GM15510 (cell line): ENCODE data around the gene RGS3.

Experiments used
- POLR2A ChIP-seq: IDR thresholded peaks from 3 replicates; pipeline ENCODE4 v1.6.1; 2011; ENCODE audit warnings: borderline replicate concordance; ENCODE audit not compliant: insufficient read length; ENCODE audit errors: extremely low read depth

The RGS3 gene

DNA sequence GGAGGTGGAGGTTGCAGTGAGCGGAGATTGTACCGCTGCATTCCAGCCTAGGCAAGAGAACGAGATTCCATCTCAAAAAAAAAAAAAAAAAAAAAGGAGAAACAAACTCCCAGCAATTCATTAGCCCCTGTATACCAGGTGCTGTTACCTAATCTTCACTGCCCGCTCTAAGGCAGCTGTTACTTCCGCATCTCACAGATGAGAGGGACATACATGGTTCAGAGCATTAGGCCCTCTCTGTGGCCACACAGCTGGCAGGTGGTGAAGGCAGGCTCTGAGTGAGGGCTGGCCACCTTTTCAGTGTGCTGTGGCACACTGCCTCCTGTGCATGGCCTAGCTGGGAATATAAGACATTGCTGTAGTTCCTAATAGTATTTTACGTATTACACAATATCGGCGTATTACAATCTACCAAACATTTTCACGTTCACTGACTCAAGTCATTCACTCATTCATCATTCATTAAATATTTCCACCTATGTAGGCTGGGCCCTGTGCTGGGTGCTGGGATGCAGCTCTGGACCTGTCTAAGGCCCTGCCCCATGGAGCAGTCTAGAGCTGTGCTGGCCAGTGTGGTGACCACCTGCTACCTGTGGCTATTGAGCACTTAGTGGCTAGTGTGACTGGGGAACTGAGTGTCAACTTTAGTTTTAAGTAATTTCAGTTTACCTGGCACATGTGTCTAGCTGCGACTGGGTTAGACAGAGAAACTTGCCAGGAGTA lies 35.8 kb downstream of the RGS3 start:
- no peak for TF ChIP-seq POLR2A

DNA sequence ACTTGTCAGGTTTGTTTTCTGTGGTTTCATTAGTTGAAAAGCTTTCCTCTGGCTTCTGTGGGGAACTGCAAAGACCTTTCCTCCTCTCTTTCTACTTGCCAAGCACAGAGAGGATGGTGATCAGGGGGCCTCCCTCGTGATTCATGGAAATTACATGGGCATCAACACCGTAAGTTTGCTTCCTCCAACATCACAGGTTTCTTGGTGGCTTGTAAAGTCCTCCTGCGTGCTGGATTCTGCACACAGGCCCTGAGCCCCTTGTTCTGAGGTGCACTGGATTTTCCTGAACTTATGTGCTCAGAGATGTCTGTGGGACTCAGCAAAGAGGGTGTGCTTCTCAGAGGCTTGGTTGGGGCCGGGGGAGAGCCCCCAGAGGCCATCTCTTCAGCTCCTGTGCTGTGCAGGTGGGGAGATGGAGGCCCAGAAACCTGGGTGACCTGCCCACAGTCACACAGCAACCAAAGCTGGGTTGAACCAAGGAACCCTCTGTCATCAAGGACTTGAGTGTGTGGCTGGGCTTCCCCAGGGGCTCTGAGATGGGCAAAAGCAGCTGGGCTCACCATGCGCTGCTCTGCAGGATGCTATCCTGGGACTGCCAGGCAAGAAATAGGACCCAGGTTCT lies 36.5 kb downstream of the RGS3 start:
- TF ChIP-seq POLR2A, result no peak

DNA sequence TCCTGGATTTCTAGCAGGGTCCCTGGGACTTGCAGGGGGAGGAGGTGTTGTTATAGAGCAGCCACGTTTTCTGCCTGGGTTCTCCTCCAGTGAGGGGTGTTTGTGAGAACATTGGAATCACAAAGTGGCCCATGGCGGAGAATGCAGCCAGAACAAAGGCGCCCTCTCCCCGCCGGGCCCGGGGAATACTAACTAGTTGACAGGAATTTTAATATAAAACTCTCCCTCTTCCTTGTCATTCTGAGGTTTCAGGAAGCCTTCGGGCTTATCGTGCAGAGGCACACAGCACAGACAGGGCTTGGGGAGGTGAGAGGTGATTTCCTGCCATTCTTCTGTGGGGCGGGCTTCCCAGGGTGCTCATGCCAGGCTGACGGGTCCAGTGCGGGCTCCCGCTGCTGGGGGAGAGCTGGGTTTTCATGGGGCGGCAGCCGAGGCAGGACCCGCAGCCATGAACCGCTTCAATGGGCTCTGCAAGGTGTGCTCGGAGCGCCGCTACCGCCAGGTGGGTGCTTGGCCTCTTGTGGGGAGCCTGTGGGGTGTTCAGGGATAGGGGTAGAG lies 37.7 kb downstream of the RGS3 start:
- TF ChIP-seq POLR2A, result no peak

DNA sequence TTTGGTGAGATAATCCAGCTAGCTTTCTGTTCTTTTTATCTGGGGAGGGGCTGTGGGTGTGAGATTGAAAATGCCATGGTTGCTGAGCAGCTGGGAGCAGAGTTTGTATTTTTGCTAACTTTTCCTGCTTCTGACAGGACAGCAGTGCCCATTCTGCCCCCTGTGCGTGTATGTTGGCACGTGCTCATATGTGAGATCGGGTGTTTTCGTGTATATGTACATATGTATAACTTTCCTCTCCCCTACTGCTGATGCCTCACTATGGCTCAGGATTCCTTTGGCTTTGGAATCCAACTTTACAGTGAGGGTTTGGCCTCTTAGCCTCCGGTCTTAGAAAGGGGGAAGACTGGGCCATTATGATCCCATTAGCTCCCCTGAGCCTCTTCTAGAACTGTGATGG lies 38.3 kb downstream of the RGS3 start:
- no peak for TF ChIP-seq POLR2A

DNA sequence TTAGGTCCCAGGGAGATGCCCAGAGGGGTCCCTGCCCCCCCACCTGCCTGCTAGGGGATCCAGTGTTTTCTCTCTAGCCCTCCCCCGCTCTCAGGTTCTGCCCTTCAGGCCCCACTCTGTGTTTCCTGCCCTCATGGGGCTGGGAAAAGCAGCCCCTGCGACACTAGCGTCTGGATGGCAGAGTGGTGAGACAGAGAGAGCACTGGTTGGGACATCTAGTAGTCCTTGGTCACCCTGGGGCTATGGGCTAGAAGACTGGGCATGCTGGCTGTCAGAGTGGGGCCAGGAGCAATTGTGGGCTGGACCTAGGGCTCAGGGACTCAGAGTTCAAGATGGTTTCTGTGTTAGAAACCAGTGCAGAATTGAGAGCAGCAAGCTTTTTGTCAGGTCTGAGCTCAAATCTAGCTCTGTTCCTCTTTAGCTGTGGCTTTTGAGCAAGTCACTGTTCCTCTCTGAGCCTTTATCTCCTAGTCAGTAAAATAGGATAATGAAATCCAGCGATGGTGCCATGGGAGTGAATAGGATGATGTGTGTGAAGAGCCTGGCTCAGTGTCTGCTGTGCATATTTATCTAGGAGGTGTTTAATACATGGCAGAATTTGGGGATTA lies 39.0 kb downstream of the RGS3 start:
- TF ChIP-seq POLR2A, result no peak

DNA sequence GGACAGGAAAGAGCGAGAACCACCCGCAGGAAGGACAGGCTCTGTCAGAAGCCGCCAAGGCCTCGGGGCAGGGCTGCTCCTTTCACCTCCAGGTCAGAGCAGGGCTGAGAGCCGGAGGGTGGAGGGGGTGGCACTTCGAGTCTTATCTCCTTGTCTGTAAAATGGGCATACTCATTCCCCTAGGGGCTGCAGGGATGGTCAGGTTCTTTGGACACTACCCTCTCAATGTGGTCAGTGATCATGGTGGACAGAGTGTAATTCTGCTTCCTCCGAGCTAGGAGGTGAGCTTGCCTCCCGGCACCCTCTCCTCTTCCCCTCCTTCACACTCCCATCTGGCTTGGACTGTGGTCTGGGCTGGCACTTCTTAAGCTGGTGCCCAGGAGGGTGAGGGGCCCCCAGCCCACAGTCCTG lies 39.6 kb downstream of the RGS3 start:
- no peak for TF ChIP-seq POLR2A

DNA sequence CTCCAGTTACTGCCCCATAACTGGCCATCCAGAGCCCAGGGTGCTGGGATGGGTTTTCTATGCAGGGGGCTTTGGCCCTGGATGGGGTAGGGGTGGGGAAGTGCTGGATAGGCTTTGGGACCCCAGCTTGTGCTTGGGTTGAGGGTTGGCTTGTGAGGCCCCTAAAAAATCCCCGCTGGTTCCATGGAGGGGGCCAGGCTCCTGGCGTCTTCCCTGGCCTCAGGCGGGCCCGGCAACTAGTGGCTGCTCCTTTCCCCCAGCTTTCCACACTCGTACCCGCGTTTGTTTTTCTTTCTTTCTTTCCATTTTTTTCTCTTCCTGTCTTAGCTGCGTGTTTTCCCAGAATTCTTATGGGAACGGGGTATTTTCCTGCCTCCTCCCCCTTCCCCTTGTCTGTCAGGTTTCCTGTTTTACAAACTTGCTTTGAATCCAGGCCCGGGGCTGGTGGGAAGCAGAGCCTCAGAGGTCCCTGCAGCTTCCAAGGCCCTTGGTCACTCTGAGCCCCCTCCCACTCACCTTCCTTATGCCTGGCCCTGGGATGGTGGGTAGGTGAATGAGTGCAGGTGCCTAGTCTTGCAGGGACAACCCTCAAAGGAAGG lies 40.2 kb downstream of the RGS3 start:
- TF ChIP-seq POLR2A, result no peak

DNA sequence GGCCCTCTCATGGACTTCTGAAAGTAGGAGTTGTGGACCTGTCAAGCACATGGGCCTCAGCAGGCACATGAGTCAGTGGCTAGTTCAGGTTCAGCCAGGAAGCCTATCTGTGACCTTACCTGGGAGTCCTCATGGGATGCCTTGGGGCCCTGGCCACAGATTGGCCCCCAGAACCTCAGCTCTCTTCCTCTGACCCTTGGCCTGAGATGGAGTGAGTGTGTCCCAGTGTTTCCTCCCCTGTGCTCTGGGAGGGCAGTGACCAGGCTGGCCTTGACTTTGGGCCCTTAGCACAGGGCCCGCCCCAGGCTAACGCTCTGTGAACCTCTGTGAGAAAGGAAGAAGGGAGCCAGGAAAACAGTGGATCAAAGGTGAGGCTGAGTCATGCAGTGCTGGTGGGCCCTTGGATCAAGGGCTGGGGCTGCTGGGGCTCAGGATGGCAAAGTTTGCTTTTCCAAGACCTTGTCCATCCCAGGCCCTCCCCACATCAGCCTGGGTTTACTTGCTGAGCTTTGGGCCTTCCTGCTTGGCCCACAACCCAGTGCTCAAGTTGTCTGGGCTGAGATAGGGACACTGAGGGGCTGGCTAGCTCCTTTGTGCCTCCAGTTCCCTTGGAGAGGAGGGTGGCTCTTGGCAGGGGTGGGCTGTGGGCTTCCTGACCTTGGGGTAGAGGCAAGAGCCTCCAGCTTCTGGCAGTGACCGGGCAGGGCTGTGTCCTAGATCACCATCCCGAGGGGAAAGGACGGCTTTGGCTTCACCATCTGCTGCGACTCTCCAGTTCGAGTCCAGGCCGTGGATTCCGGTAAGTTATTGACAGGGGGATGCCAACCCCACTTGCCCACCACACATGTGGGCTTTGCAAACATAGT lies 41.4 kb downstream of the RGS3 start:
- TF ChIP-seq POLR2A, result no peak

DNA sequence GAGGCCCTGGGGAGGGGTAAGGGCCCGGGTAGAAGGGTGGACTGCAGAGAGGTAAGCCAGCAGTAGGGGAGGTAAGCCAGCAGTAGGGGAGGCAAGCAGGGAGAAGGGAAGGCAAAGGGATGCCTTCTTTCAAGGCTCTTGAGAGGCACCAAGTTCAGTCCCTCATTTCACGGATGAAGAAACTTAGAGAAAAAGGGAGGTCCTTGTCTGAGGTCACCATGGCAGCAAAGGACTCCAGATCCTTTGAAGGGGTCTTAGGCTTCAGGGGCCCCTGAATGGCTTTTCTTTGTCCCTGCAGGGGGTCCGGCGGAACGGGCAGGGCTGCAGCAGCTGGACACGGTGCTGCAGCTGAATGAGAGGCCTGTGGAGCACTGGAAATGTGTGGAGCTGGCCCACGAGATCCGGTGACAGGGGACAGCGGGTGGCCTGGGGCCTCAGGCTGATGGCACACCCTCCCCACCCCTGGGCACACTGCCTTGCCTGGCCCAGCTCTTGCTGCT lies 42.6 kb downstream of the RGS3 start:
- no peak for TF ChIP-seq POLR2A

DNA sequence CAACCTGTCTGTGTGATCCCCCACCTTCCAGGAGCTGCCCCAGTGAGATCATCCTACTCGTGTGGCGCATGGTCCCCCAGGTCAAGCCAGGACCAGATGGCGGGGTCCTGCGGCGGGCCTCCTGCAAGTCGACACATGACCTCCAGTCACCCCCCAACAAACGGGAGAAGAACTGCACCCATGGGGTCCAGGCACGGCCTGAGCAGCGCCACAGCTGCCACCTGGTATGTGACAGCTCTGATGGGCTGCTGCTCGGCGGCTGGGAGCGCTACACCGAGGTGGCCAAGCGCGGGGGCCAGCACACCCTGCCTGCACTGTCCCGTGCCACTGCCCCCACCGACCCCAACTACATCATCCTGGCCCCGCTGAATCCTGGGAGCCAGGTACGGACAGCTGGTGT lies 43.7 kb downstream of the RGS3 start:
- no peak for TF ChIP-seq POLR2A

DNA sequence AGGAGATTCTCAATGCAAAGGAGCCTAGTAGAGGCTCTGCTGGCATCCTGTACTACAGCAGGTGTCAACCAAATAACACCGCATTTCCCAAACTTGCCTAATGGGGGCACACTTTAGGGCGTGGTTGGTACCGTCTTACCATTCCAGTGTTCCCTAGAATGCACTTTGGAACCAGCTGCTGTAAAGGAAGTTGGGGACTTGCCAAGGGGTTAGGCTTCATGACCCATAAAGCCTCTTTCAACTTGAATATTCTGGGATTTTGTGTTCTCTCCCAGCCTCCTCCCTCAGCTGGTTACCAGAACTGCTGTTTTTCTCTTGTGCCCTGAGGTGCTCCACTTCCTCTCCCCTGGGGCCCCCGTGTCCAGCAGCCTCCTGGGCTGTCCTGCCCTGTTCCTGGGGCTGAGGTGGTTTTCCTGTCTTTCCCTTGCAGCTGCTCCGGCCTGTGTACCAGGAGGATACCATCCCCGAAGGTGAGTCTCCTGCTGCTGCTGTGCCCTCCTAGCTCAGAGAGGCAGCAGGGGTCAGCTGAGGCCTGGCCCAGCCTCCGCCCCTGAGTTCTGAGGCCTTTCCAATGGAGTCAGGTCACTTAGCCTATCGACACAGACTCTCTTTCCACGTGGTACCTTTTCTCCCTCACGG lies 44.7 kb downstream of the RGS3 start:
- no peak for TF ChIP-seq POLR2A

DNA sequence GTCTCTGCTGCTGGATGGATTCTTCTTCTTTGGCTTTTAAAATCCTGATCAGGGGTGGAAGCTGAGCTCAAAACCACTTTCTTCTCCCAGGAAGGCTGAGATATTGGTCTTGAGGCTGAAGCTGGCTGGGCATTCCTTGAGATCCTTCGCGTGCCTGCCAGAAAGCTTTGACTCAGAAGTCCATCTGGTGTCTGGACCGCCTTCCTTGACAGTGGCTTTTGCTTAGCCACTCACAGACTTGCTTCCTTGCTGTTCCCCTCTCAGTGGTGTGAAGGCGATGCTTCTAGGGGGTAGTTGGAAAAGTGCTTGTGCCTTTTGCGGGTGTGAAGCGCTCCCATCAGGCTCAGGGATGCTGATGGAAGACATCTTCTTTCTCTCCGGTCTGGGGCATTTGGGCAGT lies 45.9 kb downstream of the RGS3 start:
- no peak for TF ChIP-seq POLR2A

DNA sequence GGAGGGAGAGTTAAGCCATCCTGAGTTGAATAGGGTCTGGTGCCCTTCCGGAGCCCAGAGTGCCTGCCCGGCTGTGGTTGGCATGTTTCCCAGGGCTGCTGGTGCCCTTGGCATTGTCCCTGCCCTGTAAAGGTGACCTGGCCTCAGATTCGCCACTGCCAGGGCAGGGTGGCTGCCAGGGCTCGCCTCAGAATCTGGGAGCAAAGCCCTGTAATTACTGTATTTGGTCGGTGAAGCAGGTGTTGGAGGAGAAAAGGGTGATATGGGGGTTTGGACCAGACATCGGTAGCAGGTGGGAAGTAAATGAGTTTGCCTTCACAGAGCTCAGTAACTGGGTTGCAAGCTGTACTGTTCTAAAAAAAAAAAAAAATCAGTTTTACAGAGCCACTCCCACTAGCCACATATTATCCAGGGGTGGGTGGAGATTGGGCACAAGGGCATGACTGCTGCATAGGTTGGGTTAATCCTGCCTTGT lies 47.6 kb downstream of the RGS3 start:
- no peak for TF ChIP-seq POLR2A
